AG09319 (cell line): ENCODE data around the gene SPDEF.

Source experiments
- DNase-seq: peaks from one replicate; pipeline ENCODE4 v3.0.0-alpha.2; 2010; ENCODE audit warnings: low read depth; ENCODE audit errors: extremely low read depth
- CTCF ChIP-seq: IDR thresholded peaks from 2 replicates; pipeline ENCODE4 v1.5.1; 2011; ENCODE audit warnings: low read depth, mild to moderate bottlenecking, inconsistent platforms, low read length, moderate library complexity

The SPDEF gene

GRCh38 chr6:34544052-34544604, 12.0 kb downstream of the SPDEF start:
- no peak for DNase-seq
- TF ChIP-seq CTCF: no peak

GRCh38 chr6:34543421-34543820, 12.7 kb downstream of the SPDEF start:
- TF ChIP-seq CTCF: no peak
- DNase-seq: no peak

- DNase-seq: no peak
- no peak for TF ChIP-seq CTCF
Observed at GRCh38 chr6:34540841-34541240, 15.3 kb downstream of the SPDEF start.

- no peak for TF ChIP-seq CTCF
- DNase-seq: no peak
Observed at GRCh38 chr6:34540222-34540621, 15.9 kb downstream of the SPDEF start.

GRCh38 chr6:34539181-34539580, 16.9 kb downstream of the SPDEF start:
- TF ChIP-seq CTCF: no peak

GRCh38 chr6:34538581-34538980, 17.5 kb downstream of the SPDEF start:
- TF ChIP-seq CTCF: no peak
- no peak for DNase-seq

More at GRCh38 chr6:34539181-34539580, 16.9 kb downstream of the SPDEF start:
- DNase-seq: no peak

- no peak for TF ChIP-seq CTCF
- no peak for DNase-seq
Observed at GRCh38 chr6:34537922-34538550, 18.1 kb downstream of the SPDEF start.
